ENCODE measurements around the gene TMPRSS12.
A peak's percentile ranks its signal among the peaks of the same experiment; 100 is the strongest.
"Not testable (repeated sequence)": the region's sequence is repeated elsewhere in the genome, so short reads cannot be mapped to it uniquely, and the experiment has no call there.

The TMPRSS12 gene

DNA sequence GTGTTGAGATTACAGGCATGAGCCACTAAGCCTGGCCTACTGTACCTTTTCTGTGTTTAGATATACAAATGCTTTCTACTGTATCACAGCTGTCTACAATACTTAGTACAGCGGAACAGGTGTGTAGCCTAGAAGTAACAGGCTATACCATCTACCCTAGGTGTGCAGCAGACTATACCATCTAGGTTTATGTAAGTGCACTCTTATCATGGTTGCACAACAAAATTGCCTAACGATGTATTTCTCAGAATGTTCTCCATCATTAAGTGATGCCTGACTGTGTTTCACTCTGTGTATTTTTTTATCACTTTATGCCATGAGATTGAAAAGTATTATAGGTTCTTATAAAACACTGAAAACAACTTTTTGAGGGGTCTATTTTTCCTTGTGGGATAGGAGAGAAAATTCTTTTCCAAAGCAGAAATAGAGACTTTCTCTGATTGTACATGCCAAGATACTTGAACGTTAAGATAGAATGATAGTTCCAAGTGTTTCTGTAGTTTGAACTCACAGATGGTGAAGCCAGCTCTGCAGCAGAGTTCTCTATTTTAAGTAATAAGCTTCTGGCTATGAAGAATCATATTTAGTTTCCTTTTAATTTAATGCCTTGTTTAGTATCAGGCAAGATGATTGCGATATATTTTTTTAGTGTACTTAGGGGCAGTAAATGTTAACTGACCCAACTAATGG lies 17.0 kb downstream of the TMPRSS12 start:
- DNase-seq, result no peak

DNA sequence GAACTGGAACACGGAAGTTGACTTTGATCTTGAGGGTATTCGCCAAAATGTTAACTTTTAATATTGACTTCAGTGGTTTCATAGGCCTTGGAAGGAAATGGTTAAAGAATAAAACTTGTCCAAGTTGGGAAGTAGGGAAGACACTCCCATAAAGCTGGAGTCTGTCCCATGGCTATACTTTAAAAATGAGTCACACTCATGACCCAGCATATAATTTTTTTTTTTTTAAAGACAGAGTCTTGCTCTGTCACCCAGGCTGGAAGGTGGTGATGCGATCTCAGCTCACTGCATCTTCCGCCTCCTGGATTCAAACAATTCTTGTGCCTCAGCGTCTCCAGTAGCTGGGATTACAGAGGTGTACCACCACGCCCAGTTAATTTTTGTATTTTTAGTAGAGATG lies 19.6 kb downstream of the TMPRSS12 start:
- no peak for DNase-seq

DNA sequence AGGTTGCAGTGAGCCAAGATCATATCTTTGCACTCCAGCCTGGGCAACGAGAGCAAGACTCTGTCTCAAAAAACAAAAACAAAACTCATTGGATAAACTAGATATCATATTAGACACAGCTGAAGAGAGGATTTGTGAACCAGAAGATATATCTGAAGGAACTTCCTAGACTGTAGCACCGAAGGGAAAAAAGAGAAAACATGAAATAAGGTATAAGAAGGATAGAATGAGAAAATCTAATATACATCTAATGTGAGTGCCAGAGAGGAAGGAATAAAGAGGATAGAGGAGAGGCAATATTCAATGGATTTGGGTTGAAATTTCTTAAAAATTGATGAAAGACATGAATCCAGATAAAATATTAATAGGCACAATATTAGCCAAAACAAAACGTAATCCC lies 22.5 kb downstream of the TMPRSS12 start:
- DNase-seq, result no peak

DNA sequence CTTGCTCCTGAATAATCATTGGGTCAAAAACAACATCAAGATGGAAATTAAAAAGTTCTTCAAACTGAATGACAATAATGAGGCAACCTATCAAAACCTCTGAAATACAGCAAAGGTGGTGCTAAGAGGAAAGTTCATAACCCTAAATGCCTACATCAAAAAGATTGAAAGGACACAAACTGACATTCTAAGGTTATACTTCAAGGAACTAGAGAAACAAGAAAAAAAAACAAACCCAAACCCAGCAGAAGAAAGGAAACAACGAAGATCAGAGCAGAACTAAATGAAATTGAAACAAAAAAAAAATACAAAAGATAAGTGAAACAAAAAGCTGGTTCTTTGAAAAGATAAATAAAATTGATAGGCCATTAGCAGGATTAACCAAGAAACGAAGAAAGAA lies 26.2 kb downstream of the TMPRSS12 start:
- not testable (repeated sequence) for DNase-seq

DNA sequence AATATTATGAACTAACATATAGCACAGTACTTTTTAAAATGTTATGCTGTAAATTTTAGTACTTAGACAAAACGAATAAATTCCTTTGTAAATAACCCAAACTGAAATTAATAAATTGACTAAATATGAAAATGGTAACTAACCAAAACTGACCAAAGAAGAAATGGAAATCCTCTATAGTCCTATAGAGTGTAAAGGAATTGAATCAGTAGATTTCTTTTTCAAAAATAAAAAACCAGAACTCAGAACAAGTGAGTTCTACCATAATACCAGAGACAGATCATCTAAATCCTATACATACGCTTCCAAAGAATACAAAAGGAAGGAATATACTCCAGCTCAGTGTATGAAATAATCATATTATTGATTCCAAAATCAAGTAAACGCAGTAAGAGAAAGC lies 39.8 kb downstream of the TMPRSS12 start:
- no peak for DNase-seq

DNA sequence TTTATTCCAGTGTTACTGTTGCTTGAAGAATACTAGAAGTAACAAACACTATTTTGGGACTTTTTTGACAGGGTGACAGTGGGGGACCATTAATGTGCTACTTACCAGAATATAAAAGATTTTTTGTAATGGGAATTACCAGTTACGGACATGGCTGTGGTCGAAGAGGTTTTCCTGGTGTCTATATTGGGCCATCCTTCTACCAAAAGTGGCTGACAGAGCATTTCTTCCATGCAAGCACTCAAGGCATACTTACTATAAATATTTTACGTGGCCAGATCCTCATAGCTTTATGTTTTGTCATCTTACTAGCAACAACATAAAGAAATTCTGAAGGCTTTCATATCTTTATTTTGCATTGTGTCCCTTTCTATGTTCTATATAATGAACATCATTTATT lies 44.5 kb downstream of the TMPRSS12 start:
- no peak for DNase-seq

DNA sequence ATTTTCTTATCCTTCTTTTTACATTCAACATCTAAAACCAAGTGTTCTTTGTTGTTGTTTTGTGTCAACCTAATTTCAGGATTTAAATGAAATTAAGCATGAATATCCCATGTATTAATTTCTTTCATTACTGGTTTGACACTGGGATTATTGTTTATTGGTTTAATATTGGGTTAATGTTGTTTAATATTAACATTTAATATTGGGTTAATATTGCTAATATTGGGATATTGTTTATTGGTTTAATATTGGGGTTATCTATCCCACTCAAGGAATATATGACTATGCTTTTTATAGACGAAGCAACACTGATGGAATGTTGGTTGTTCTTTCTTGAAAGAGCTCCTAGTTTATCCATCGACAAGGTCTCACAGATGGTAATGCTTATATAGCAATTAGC lies 45.9 kb downstream of the TMPRSS12 start:
- DNase-seq, result no peak

DNA sequence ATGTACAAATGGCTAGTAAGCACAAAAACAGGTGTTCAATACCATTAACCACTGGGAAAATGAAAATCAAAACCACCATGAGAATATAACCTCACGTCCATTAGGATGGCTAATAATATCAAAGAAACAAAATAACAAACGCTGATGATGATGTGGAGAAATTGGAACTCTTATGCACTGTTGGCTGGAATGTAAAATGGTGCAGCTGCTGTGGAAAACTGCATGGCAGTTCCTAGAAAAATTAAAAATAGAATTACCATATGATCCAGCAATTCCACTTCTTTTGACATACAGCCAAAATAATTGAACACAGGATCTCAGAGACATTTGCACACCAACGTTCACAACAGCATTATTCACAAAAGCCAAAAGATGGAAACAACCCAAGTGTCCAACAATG lies 51.5 kb downstream of the TMPRSS12 start:
- DNase-seq, result no peak

DNA sequence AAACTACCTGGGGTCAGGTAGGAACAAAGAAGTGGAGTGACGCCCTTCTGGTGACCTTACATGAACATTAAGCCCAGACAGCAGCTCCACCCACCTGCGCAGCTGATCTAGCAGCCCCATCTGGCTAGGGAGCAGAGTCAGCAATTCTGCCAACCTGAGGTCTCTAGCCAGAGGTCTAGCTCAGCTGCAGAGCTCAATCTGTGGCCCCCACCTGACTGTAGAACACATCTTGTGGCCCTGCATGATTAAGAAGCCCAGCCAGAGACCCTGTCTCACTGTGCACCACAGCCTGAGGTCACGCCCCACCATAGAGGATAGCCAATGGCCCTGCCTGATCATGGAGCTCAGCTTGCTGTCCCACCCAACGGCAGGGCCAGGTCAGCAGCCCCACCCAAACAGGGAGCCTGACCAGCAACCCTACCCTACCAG lies 59.0 kb downstream of the TMPRSS12 start:
- DNase-seq, result no peak

DNA sequence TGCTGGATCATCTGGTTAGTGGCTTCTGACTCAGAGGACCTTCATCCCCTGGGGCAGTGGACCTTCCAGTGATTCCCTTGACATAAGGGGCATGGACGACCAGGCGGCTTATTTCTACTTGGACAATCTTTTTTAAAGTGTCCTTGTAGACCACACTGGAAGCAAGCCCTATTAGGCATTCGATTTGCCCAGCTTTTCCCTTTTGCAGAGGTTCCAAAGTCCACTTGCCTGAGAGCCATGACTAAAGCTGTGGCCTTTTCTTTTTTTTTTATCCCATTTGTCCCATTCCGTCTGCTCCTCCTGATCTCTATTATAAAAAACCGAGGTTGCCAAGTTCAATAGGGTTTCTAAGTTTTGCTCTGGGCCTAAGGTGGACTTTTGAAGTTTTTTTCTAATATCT lies 65.8 kb downstream of the TMPRSS12 start:
- not testable (repeated sequence) for DNase-seq

DNA sequence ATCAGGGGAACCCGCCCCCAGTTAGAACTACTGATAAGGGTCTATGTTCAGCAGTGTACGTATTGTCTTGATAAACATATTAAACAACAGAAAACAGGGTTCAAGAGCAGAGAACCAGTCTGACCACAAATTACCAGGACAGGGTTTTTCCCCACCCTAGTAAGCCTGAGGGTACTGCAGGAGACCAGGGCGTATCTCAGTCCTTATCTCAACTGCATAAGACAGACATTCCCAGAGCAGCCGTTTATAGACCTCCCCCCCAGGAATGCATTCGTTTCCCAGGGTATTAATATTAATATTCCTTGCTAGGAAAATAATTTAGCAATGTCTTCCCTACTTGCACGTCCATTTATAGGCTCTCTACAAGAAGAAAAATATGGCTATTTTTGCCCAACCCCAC lies 69.6 kb downstream of the TMPRSS12 start:
- DNase-seq, result not testable (repeated sequence)

DNA sequence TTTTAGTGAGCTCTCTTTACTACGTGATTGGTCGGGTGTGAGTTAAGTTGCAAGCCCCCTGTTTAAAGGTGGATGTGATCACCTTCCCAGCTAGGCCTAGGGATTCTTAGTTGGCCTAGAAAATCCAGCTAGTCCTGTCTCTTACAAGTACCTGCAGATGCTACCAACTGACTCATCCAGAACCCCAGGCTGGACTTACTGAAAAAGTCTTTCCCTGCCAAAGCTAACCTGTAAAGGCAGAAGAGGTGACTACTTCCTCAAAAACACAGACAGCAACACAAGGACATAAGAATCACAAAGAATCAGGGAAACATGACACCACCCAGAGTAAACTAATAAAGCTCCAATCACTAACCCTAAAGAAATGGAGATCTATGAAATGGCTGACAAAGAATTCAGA lies 70.5 kb downstream of the TMPRSS12 start:
- no peak for DNase-seq

DNA sequence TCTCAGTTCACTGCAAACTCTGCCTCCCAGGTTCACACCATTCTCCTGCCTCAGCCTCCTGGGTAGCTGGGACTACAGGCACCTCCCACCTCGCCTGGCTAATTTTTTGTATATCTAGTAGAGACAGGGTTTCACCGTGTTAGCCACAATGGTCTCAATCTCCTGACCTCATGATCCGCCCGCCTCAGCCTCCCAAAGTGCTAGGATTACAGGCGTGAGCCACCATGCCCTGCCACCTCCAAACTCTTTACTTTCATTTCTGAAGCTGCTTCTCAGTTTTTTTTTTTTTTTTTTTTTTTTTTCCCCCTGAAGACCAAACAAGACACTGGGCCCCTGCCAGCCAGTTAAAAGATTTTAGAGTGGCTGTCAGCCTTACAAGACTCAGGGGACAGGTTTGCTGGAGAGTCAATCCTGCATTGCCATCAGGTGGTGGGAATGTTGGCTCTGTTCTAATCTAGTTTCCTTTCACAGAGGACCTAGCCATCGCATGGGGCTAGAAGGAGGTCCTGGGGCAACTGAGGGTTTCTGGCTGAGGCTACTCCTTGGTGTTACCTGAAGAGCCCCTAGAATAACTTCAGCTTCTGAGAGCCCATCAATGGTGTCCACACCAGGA lies 72.3 kb downstream of the TMPRSS12 start:
- DNase-seq, result no peak

DNA sequence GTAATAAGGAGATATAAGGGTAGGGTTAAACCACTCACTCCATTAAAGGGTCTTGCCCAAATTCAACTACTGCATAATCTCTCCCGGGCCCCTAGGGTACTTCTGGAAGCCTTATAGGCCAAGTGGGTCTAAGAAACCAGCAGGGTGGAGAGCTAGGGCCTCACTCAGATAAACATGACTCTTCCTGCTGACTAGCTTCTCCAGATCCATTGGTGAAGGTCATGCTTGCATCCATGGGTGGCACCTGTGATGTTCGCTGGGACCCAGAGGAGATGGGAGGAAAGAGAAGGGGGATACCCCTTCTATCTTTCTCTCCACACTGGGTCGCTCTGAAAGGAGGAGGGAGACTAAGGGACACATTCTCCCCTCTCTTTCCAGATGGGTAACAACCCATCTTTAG lies 73.6 kb downstream of the TMPRSS12 start:
- no peak for DNase-seq

DNA sequence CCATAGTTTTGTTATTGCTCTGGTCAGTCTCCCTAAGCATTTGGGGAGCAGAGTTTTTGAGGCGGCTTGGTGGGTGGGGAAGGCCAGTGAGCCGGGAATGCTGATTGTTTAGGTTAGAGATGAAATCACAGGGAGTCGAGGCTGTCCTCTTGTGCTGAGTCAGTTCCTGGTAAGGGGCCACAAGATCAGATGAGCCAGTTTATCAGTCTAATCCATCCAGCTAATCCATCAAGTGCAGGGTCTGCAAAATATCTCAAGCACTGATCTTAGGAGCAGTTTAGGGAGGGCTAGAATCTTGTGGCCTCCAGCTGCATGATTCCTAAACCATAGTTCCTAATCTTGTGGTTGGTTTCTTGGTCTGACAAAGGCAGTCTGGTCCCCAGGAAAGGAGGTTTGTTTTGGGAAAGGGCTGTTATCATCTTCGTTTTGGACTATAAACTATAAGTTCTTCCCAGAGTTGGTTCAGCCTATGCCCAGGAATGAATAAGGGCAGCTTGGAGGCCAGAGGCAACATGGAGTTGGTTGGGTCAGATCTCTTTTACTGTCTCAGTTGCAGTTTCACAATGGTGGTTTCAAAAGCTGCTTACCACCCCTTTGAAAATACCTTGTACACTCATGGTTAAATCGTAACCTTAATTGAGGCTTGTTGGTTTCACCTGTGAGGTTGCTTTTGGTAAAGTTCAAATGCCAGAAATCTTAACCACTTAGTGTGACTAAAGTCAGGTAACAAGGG lies 76.0 kb downstream of the TMPRSS12 start:
- DNase-seq, result no peak

DNA sequence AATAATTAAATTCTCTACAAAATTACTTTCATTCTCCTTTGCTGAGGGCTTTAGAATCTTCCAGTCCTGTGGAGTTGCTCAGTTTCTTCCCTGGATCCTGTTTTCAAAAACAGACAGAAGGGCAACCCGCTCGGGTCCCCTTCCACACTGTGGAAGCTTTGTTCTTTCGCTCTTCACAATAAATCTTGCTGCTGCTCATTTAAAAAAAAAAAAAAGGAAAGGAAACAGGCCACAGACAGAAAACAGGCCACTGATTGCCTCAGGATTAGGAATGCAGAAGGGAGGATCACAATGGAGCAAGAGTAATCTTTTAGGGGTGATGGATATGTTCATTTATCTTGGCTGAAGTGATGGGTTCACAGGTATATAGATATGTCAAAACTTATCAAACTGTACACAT lies 80.1 kb downstream of the TMPRSS12 start:
- DNase-seq, result no peak

DNA sequence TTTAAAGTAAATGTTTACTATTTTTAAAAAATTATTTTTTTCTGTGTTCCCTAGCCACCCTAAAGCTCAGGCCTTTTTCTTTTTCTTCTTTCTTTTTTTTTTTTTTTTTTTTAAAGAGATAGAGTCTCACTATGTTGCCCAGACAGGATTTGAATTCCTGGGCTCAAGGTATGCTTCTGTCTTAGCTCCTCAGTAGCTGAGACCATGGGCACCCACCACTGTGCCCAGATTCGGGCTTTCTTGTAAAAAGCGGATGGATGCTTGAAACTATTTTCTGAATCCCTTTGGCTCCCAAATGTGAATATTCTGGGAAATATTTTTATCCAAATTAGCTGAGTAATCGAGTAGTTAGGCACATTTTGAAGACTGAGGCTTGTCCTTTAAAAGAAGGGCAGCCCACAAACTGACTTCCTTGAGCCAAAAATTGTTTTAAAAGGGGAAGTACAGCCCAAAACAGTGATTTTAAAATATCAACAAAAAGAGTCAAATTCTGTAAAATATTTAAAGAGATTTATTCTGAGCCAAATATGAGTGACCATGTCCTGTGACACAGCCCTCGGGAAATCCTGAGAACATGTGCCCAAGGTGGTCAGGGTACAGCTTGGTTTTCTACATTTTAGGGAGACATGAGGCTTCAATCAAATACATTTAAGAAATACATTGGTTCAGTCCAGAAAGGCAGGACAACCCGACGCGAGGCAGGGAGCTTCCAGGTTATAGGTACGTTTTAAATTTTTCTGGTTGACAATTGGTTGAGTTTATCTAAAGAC lies 80.8 kb downstream of the TMPRSS12 start:
- DNase-seq, result no peak

DNA sequence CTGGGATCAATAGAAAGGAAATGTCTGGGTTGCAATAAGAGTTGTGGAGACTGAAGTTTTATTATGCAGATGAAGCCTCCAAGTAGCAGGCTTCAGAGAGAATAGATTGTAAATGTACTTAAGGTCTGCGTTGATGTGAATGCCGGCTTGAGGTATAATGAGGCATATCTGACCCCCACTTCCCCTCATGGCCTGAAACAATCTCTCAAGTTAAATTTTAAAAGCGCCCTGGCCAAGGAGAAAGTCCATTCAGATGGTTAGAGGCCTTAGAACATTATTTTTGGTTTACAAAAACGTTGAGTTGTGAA lies 81.4 kb downstream of the TMPRSS12 start:
- DNase-seq, result no peak

DNA sequence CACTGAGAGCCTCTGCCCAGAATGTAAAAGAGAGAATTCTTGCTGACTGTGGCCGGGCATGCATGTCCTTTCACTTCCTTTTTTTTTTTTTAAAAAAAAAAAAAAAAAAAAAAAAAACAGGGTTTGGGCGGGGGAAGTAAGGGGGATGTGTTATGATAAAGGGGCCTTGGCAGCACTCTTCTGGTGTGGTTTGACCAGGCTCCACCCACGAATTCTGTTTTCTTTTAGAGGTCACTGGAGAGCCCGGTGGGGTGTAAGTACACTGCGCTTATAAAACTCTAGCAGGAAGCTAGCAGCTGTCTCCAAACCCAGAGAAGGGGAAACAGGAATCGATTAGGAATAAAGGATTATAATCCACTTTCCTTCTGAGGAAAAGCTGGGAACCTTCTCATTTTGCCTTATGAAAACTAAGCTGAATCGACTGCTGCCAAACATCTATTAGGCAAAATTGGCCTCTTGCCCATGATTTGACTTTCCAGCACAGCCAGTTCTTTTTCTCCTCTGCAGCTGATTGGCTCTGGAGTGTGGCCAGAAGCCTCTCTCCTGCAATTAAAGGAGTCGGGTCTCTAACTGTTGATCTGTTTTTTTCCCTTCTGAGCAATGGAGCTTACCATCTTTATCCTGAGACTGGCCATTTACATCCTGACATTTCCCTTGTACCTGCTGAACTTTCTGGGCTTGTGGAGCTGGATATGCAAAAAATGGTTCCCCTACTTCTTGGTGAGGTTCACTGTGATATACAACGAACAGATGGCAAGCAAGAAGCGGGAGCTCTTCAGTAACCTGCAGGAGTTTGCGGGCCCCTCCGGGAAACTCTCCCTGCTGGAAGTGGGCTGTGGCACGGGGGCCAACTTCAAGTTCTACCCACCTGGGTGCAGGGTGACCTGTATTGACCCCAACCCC lies 82.0 kb downstream of the TMPRSS12 start:
- DNase-seq, result peak; percentile 86

DNA sequence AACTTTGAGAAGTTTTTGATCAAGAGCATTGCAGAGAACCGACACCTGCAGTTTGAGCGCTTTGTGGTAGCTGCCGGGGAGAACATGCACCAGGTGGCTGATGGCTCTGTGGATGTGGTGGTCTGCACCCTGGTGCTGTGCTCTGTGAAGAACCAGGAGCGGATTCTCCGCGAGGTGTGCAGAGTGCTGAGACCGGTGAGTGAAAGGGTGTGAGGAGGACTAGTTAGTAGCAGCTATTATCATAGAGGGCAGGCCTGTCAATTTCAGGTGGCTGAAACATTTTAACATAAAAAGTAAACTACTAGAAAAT lies 82.6 kb downstream of the TMPRSS12 start:
- no peak for DNase-seq

DNA sequence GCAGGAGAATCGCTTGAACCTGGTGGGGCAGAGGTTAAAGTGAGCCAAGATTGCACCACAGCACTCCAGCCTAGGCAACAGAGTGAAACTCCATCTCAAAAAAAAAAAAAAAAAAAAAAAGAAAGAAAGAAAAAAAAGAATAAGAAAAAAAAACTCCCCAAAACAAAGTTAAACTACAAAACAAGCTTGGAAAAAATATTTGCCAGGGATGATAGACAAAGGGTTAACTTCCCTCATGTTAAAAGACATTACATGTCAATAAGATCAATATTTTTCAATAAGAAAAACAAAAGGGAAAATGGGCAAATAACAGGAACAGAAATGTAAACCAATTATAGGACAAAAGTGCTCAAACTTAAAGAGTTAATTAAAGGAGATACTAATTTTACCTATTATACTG lies 83.2 kb downstream of the TMPRSS12 start:
- no peak for DNase-seq

DNA sequence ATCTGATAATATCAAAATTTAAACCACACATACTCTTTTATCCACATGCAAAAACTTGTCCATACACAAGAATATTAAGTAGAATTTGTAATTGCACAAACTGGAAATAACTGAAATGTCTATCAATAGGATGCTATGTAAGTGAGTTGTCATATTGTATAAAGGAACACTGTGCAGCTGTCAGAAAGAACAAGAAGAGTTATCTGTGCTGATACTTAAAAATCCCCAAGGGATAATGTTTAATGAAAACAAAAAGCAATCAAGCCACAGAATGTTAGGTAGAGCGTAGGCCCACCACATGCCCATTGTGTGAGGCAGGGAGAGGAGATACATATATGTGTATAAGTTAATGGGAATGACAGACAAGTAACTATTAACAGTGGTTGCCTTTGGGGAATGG lies 83.7 kb downstream of the TMPRSS12 start:
- DNase-seq, result no peak

DNA sequence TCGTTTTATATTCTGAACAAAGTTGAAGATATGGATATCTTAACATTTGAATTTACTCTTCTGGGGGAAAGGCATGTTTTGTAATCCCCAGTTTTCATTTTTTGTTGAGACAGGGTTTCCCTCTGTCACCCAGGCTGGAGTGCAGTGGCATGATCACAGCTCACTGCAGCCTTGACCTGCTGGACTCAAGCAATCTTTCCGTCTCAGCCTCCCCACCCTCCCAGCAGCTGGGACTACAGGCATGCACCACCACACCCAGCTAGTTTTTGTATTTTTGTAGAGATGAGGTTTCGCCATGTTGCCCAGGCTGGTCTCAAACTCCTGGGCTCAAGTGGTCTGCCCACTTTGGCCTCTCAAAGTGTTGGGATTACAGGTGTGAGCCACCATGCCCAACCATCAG lies 84.2 kb downstream of the TMPRSS12 start:
- DNase-seq, result not testable (repeated sequence)

Measured in NCI-H1092 (cell line).